Neural progenitor cell (in vitro differentiated cells): ENCODE results near the gene PGA4. TPM values are rescaled to one million over a fixed set of nuclear protein-coding genes. Genes with fewer than 3 reads are reported as not detected.
"Not testable (repeated sequence)": the region's sequence is repeated elsewhere in the genome, so short reads cannot be mapped to it uniquely, and the experiment has no call there.

Source experiments
- DNase-seq: peaks from one replicate; pipeline ENCODE4 v3.0.0-alpha.2; 2016; ENCODE audit warnings: low spot score
- H2AFZ ChIP-seq: fragments of 200-600 bp; sonication (generic); replicated peaks from 2 replicates; pipeline ENCODE4 v1.6.1; 2016; ENCODE audit warnings: antibody characterized with exemption
- H3F3A ChIP-seq: fragments of 200-600 bp; sonication (generic); 2 replicates; pipeline ENCODE4 v1.6.1; 2016; ENCODE audit warnings: antibody characterized with exemption, low read depth
- H3K27ac ChIP-seq: fragments of 200-600 bp; sonication (generic); 2 replicates; pipeline ENCODE4 v1.5.1; 2016; ENCODE audit warnings: mild to moderate bottlenecking
- H3K27me3 ChIP-seq: fragments of 200-600 bp; sonication (generic); 2 replicates; pipeline ENCODE4 v1.6.1; 2016; ENCODE audit warnings: mild to moderate bottlenecking, moderate library complexity
- H3K36me3 ChIP-seq: fragments of 200-600 bp; sonication (generic); 2 replicates; pipeline ENCODE4 v1.5.1; 2016
- H3K4me1 ChIP-seq: fragments of 200-600 bp; sonication (generic); 2 replicates; pipeline ENCODE4 v1.6.1; 2016; ENCODE audit warnings: mixed run types
- H3K4me2 ChIP-seq: fragments of 200-600 bp; sonication (generic); 2 replicates; pipeline ENCODE4 v1.6.1; 2016
- H3K4me3 ChIP-seq: fragments of 200-600 bp; sonication (generic); 2 replicates; pipeline ENCODE4 v1.5.1; 2016
- H3K79me2 ChIP-seq: fragments of 200-600 bp; sonication (generic); 2 replicates; pipeline ENCODE4 v1.6.1; 2016; ENCODE audit warnings: low read depth
- H3K9ac ChIP-seq: fragments of 200-600 bp; sonication (generic); 2 replicates; pipeline ENCODE4 v1.6.1; 2016
- H3K9me3 ChIP-seq: fragments of 200-600 bp; sonication (generic); 2 replicates; pipeline ENCODE4 v1.5.1; 2016; ENCODE audit warnings: low read depth
- H4K20me1 ChIP-seq: fragments of 200-600 bp; sonication (generic); 2 replicates; pipeline ENCODE4 v1.6.1; 2016; ENCODE audit warnings: low read depth
- H3K27ac Mint-ChIP-seq: 3 replicates; pipeline ENCODE4 v1.8.0; 2021; ENCODE audit warnings: mixed read lengths
- H3K27me3 Mint-ChIP-seq: 2 replicates; pipeline ENCODE4 v1.8.0; 2022; ENCODE audit warnings: low read depth, mild to moderate bottlenecking, inconsistent platforms, moderate library complexity, mixed read lengths; ENCODE audit not compliant: insufficient read depth
- H3K36me3 Mint-ChIP-seq: 3 replicates; pipeline ENCODE4 v1.8.0; 2021; ENCODE audit warnings: mixed read lengths
- H3K4me1 Mint-ChIP-seq: 3 replicates; pipeline ENCODE4 v1.8.0; 2021; ENCODE audit warnings: mixed read lengths
- H3K4me3 Mint-ChIP-seq: 3 replicates; pipeline ENCODE4 v1.8.0; 2021; ENCODE audit warnings: mild to moderate bottlenecking, moderate library complexity, mixed read lengths
- H3K9me3 Mint-ChIP-seq: 3 replicates; pipeline ENCODE4 v1.8.0; 2020; ENCODE audit warnings: mixed read lengths
- CTCF ChIP-seq: fragments of 200-600 bp; sonication (generic); IDR thresholded peaks from 2 replicates; pipeline ENCODE4 v1.5.1; 2017; ENCODE audit warnings: antibody characterized with exemption, mild to moderate bottlenecking
- EZH2 ChIP-seq: fragments of 200-600 bp; sonication (generic); IDR thresholded peaks from 2 replicates; pipeline ENCODE4 v1.6.1; 2017; ENCODE audit warnings: antibody characterized with exemption, mild to moderate bottlenecking, moderate library complexity
- EZH2phosphoT487 ChIP-seq: fragments of 200-600 bp; sonication (generic); IDR thresholded peaks from 2 replicates; pipeline ENCODE4 v1.6.1; 2017; ENCODE audit warnings: antibody characterized with exemption
- total RNA-seq: library from RNA; depleted of rRNA; stranded (reverse); fragments of >200 nt; gene quantifications from 2 replicates; pipeline ENCODE4 v1.2.3, GENCODE V29; 2015; ENCODE audit warnings: low replicate concordance

The PGA4 gene
- total RNA-seq, 1 donor from 2014 or later = 0.41 TPM

DNA sequence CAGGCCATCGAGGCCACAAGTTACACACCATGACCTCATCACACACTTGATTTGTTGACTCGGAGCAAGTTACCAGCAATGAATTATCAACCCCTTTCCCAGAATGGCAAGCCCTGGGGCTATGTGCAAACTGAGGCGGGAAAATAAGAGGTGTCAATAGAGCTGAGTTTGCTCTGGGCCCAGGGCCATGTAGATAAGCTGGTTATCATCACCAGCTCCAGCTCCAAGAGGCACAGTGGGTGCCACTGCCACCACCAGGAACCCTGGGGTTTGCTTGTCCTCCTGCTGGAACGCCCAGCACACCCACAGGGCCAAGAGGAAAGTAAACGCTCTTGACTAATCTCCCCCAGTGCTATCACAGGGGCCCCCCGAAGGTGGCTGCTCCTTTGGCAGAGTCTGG is 47.9 kb upstream of the PGA4 start:
- no peaks in the 10 kb centered on the region for H3K36me3 Mint-ChIP-seq
- H3K27me3 Mint-ChIP-seq = peaks cover 2% of the 10 kb centered on the region
- H3K9me3 Mint-ChIP-seq = peaks cover 3% of the 10 kb centered on the region
- H3K9ac ChIP-seq = no peak overlapping the region
- TF ChIP-seq CTCF = no peak
- TF ChIP-seq EZH2phosphoT487 = no peak
- no peak for TF ChIP-seq EZH2
- H4K20me1 ChIP-seq = no peaks in the 10 kb centered on the region
- H3K9me3 ChIP-seq = no peaks in the 10 kb centered on the region
- no peak overlapping the region for H3K27ac Mint-ChIP-seq
- H3K4me1 ChIP-seq = no peaks in the 10 kb centered on the region
- no peaks in the 10 kb centered on the region for H3F3A ChIP-seq
- H3K4me3 ChIP-seq = no peak overlapping the region
- no peak overlapping the region for H3K27ac ChIP-seq
- no peak overlapping the region for H3K4me2 ChIP-seq
- peaks cover 3% of the 10 kb centered on the region for H3K4me1 Mint-ChIP-seq
- H3K36me3 ChIP-seq = no peaks in the 10 kb centered on the region
- H2AFZ ChIP-seq = no peak overlapping the region
- H3K27me3 ChIP-seq = no peaks in the 10 kb centered on the region
- H3K4me3 Mint-ChIP-seq = peak overlapping the region; percentile 67
- no peaks in the 10 kb centered on the region for H3K79me2 ChIP-seq
- DNase-seq = no peak

GRCh38 chr11:61174949-61175348 is 47.2 kb upstream of the PGA4 start:
- H3K27me3 Mint-ChIP-seq = peaks cover 2% of the 10 kb centered on the region
- H3K27me3 ChIP-seq = no peaks in the 10 kb centered on the region
- no peak for TF ChIP-seq EZH2phosphoT487
- TF ChIP-seq CTCF = no peak
- no peak for TF ChIP-seq EZH2
- no peaks in the 10 kb centered on the region for H3K4me1 ChIP-seq
- H3K4me3 ChIP-seq = no peak overlapping the region
- no peaks in the 10 kb centered on the region for H3K36me3 Mint-ChIP-seq
- H3K4me3 Mint-ChIP-seq = no peak overlapping the region
- H3K9ac ChIP-seq = no peak overlapping the region
- no peak overlapping the region for H3K27ac Mint-ChIP-seq
- no peaks in the 10 kb centered on the region for H3K9me3 ChIP-seq
- H4K20me1 ChIP-seq = no peaks in the 10 kb centered on the region
- no peaks in the 10 kb centered on the region for H3K36me3 ChIP-seq
- peaks cover 3% of the 10 kb centered on the region for H3K9me3 Mint-ChIP-seq
- no peak overlapping the region for H3K27ac ChIP-seq
- H2AFZ ChIP-seq = no peak overlapping the region
- no peak overlapping the region for H3K4me2 ChIP-seq
- DNase-seq = no peak
- H3F3A ChIP-seq = no peaks in the 10 kb centered on the region
- no peaks in the 10 kb centered on the region for H3K79me2 ChIP-seq
- H3K4me1 Mint-ChIP-seq = peaks cover 3% of the 10 kb centered on the region

DNA sequence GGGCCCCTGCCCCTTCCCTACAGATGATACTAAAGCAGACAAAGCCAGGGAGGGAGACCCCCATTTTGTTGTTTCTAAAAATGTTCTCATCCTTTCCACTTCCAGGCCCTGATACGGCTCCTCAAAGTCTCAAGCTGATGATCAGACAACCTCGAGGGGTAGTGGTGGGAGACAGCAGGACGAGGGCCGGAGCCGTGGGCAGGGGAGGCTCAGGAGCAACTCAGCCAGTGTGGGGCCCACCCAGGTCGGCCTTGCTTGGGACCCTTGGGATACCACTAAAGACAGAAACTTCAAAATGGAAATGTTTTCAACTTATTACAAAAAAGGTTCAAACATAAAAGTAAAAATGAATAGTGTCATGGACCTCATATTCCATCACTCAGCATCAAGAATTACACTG is 45.7 kb upstream of the PGA4 start:
- H3F3A ChIP-seq = no peaks in the 10 kb centered on the region
- no peak for DNase-seq
- no peak overlapping the region for H3K27ac Mint-ChIP-seq
- peaks cover 3% of the 10 kb centered on the region for H3K4me1 Mint-ChIP-seq
- no peaks in the 10 kb centered on the region for H3K79me2 ChIP-seq
- H3K27me3 ChIP-seq = no peaks in the 10 kb centered on the region
- TF ChIP-seq CTCF (no peak), EZH2phosphoT487 (no peak), EZH2 (no peak)
- no peak overlapping the region for H3K9ac ChIP-seq
- no peak overlapping the region for H3K4me2 ChIP-seq
- H3K36me3 Mint-ChIP-seq = no peaks in the 10 kb centered on the region
- no peak overlapping the region for H3K4me3 ChIP-seq
- H3K9me3 ChIP-seq = no peaks in the 10 kb centered on the region
- H3K27ac ChIP-seq = no peak overlapping the region
- H3K4me3 Mint-ChIP-seq = no peak overlapping the region
- no peak overlapping the region for H2AFZ ChIP-seq
- H3K27me3 Mint-ChIP-seq = peaks cover 2% of the 10 kb centered on the region
- peaks cover 3% of the 10 kb centered on the region for H3K9me3 Mint-ChIP-seq
- no peaks in the 10 kb centered on the region for H4K20me1 ChIP-seq
- H3K36me3 ChIP-seq = no peaks in the 10 kb centered on the region
- no peaks in the 10 kb centered on the region for H3K4me1 ChIP-seq

- not testable (repeated sequence) for H3K4me2 ChIP-seq, H3F3A ChIP-seq, H3K27me3 ChIP-seq, H3K4me1 Mint-ChIP-seq, H3K9me3 Mint-ChIP-seq, H4K20me1 ChIP-seq, H3K27ac ChIP-seq, H3K79me2 ChIP-seq, H3K36me3 Mint-ChIP-seq, H3K9me3 ChIP-seq, H3K4me1 ChIP-seq, H3K36me3 ChIP-seq, H2AFZ ChIP-seq, DNase-seq, H3K9ac ChIP-seq, H3K27ac Mint-ChIP-seq, H3K27me3 Mint-ChIP-seq, H3K4me3 ChIP-seq, H3K4me3 Mint-ChIP-seq
Observed at GRCh38 chr11:61180205-61180604, 41.9 kb upstream of the PGA4 start.
